Activated gamma-delta T cell treated with Interleukin-2 at 50 U/mL for 16 hours (primary cell): ENCODE results near the gene LYPLAL1.

Experiments used
- DNase-seq: peaks from one replicate; pipeline ENCODE4 v3.0.0-alpha.2; 2020

LYPLAL1 gene

GRCh38 chr1:219173758-219174459, at the start of gene LYPLAL1:
LYPLAL1 (plus strand) TSS chr1:219173878; CDS start chr1:219173891, 13 bp downstream.
- peak; percentile 84 for DNase-seq

- no peak for DNase-seq
These were observed 49.5 kb upstream of the LYPLAL1 start for GRCh38 chr1:219124163-219124562.

- DNase-seq: no peak
These were observed 48.3 kb upstream of the LYPLAL1 start for GRCh38 chr1:219125342-219125741.

- no peak for DNase-seq
These were observed 47.3 kb upstream of the LYPLAL1 start for GRCh38 chr1:219126377-219126776.

- no peak for DNase-seq
These were observed 44.7 kb upstream of the LYPLAL1 start for GRCh38 chr1:219128957-219129356.

- DNase-seq: no peak
These were observed 43.2 kb upstream of the LYPLAL1 start for GRCh38 chr1:219130366-219130935.

GRCh38 chr1:219132939-219133338, 40.7 kb upstream of the LYPLAL1 start:
- no peak for DNase-seq

- no peak for DNase-seq
These were observed 34.9 kb upstream of the LYPLAL1 start for GRCh38 chr1:219138747-219139146.

GRCh38 chr1:219140303-219140877, 33.3 kb upstream of the LYPLAL1 start:
- DNase-seq: no peak

- DNase-seq: no peak
These were observed 29.9 kb upstream of the LYPLAL1 start for GRCh38 chr1:219143735-219144134.

GRCh38 chr1:219144658-219145315, 28.9 kb upstream of the LYPLAL1 start:
- no peak for DNase-seq

- no peak for DNase-seq
These were observed 26.1 kb upstream of the LYPLAL1 start for GRCh38 chr1:219147571-219148019.

GRCh38 chr1:219149009-219149577, 24.6 kb upstream of the LYPLAL1 start:
- no peak for DNase-seq

- no peak for DNase-seq
These were observed 23.7 kb upstream of the LYPLAL1 start for GRCh38 chr1:219149953-219150352.

GRCh38 chr1:219150913-219151312, 22.8 kb upstream of the LYPLAL1 start:
- DNase-seq: no peak

GRCh38 chr1:219151467-219151866, 22.2 kb upstream of the LYPLAL1 start:
- DNase-seq: no peak

GRCh38 chr1:219152751-219153150, 20.9 kb upstream of the LYPLAL1 start:
- DNase-seq: no peak

GRCh38 chr1:219153723-219154122, 20.0 kb upstream of the LYPLAL1 start:
- DNase-seq: no peak

GRCh38 chr1:219155135-219155534, 18.5 kb upstream of the LYPLAL1 start:
- DNase-seq: no peak

- DNase-seq: no peak
These were observed 13.6 kb upstream of the LYPLAL1 start for GRCh38 chr1:219159946-219160645.

GRCh38 chr1:219160967-219161366, 12.7 kb upstream of the LYPLAL1 start:
- no peak for DNase-seq

- no peak for DNase-seq
These were observed 12.3 kb upstream of the LYPLAL1 start for GRCh38 chr1:219161371-219161770.
